ENCODE results near the gene REG1A.

The REG1A gene

GRCh38 chr2:79122676-79123075 is 2.4 kb downstream of the REG1A start:
- POLR2A ChIA-PET, result no interaction called here
- TF ChIP-seq LEF1 (IDR thresholded peaks at IDR 0.05; ENCODE audit: borderline replicate concordance) (no peak), SP1 (IDR thresholded peaks at IDR 0.05) (no peak), TARDBP (IDR thresholded peaks at IDR 0.05) (no peak), FOXK2 (IDR thresholded peaks at IDR 0.05) (no peak), SUZ12 (IDR thresholded peaks at IDR 0.05) (no peak), BHLHE40 (IDR thresholded peaks at IDR 0.05; ENCODE audit: borderline replicate concordance) (no peak), HDGF (IDR thresholded peaks at IDR 0.05; ENCODE audit: borderline replicate concordance) (no peak), L3MBTL2 (conservative IDR thresholded peaks at IDR 0.05) (no peak)
- CTCF ChIA-PET, result no interaction called here
- DNase-seq (ENCODE audit: extremely low spot score), result no peak

DNA sequence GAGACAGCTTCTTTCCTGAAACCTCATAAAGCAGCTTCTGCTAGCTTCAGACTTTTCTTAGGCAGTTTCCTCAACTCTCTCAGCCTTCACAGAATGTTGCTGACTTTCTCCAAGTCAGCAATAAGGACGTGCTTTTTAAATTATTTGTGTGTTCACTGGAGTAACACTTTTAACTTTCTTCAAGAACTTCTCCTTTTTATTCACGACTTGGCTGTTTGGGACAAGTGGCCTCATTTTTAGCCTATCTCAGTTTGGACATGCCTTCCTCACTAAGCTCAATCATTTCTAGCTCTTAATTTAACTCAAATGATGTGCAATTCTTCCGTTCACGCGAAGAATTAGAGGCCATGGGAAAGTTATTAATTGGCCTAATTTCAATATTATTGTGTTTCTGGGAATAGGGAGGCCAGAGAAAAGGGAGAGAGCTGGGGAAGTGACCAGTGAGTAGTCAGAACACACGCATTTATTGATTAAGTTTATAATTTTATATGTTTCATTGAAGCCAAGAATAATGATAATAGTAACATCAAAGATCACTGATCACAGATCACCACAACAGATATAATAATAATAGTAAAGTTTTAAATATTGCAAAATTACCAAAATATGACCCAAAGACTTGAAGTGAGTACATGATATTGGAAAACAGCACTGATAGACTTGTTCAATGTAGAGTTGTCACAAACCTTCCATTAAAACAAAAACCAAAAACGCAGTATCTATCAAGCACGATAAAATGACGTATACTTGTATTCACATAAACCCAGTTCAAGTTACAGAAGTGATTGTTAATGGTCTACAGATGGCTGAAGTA is 4.8 kb downstream of the REG1A start:
- ChIA-PET POLR2A (no interaction called here), CTCF (no interaction called here)
- TF ChIP-seq FOXK2 (IDR thresholded peaks at IDR 0.05) (no peak), LEF1 (IDR thresholded peaks at IDR 0.05; ENCODE audit: borderline replicate concordance) (no peak), ELF4 (IDR thresholded peaks at IDR 0.05) (no peak), PKNOX1 (IDR thresholded peaks at IDR 0.05) (no peak), ZNF384 (IDR thresholded peaks at IDR 0.05) (no peak), FOXM1 (IDR thresholded peaks at IDR 0.05; ENCODE audit: borderline replicate concordance) (no peak), NFRKB (IDR thresholded peaks at IDR 0.05) (no peak), ARNT (IDR thresholded peaks at IDR 0.05) (no peak), BHLHE40 (IDR thresholded peaks at IDR 0.05; ENCODE audit: borderline replicate concordance) (no peak), TARDBP (IDR thresholded peaks at IDR 0.05) (no peak), SP1 (IDR thresholded peaks at IDR 0.05) (no peak), FOXA1 (IDR thresholded peaks at IDR 0.05) (no peak), SUZ12 (IDR thresholded peaks at IDR 0.05) (no peak), L3MBTL2 (conservative IDR thresholded peaks at IDR 0.05) (no peak), HDGF (IDR thresholded peaks at IDR 0.05; ENCODE audit: borderline replicate concordance) (no peak), CTBP1 (IDR thresholded peaks at IDR 0.05; ENCODE audit: borderline replicate concordance) (no peak)
- DNase-seq (ENCODE audit: extremely low spot score), result no peak

- POLR2A ChIA-PET, result no interaction called here
- TF ChIP-seq HDGF (IDR thresholded peaks at IDR 0.05; ENCODE audit: borderline replicate concordance) (no peak), ELF4 (IDR thresholded peaks at IDR 0.05) (no peak), SP1 (IDR thresholded peaks at IDR 0.05) (no peak), TARDBP (IDR thresholded peaks at IDR 0.05) (no peak)
- CTCF ChIA-PET, result no interaction called here
Observed at GRCh38 chr2:79125721-79125985, 5.4 kb downstream of the REG1A start.

GRCh38 chr2:79128406-79128805 is 8.1 kb downstream of the REG1A start:
- POLR2A ChIA-PET, result no interaction called here
- no peak for DNase-seq (ENCODE audit: extremely low spot score)
- CTCF ChIA-PET, result no interaction called here
- no peak for TF ChIP-seq SP1 (IDR thresholded peaks at IDR 0.05)
- no peak for TF ChIP-seq BHLHE40 (IDR thresholded peaks at IDR 0.05; ENCODE audit: borderline replicate concordance)
- no peak for TF ChIP-seq NFRKB (IDR thresholded peaks at IDR 0.05)
- TF ChIP-seq FOXA1 (IDR thresholded peaks at IDR 0.05), result no peak
- TF ChIP-seq SUZ12 (IDR thresholded peaks at IDR 0.05), result no peak
- no peak for TF ChIP-seq FOXK2 (IDR thresholded peaks at IDR 0.05)
- no peak for TF ChIP-seq TARDBP (IDR thresholded peaks at IDR 0.05)
- TF ChIP-seq ZNF384 (IDR thresholded peaks at IDR 0.05), result no peak
- no peak for TF ChIP-seq CTBP1 (IDR thresholded peaks at IDR 0.05; ENCODE audit: borderline replicate concordance)
- no peak for TF ChIP-seq L3MBTL2 (conservative IDR thresholded peaks at IDR 0.05)
- no peak for TF ChIP-seq HDGF (IDR thresholded peaks at IDR 0.05; ENCODE audit: borderline replicate concordance)
- TF ChIP-seq LEF1 (IDR thresholded peaks at IDR 0.05; ENCODE audit: borderline replicate concordance), result no peak

More at GRCh38 chr2:79125721-79125985, 5.4 kb downstream of the REG1A start:
- DNase-seq (ENCODE audit: extremely low spot score), result no peak

DNA sequence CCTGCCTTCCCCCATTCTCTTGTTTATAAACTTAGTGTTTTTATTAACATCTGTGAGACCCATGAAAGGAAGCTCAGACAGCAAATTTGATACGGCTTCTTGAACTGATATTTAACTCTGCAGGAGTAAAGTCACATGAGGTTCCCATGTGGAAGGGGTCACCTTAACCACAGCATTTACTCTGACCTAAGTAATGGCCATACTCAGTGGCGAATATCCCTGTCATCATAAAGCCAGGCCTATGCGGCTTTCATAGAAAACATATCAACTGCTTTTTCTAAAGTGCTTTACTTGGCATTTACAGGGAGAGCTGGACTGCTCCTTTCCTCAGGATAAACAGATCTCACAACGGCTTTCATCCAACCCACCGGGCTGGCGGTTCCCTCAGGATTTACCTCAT is 9.0 kb downstream of the REG1A start:
- no peak for DNase-seq (ENCODE audit: extremely low spot score)
- TF ChIP-seq CTBP1 (IDR thresholded peaks at IDR 0.05; ENCODE audit: borderline replicate concordance) (no peak), ELF4 (IDR thresholded peaks at IDR 0.05) (no peak), TARDBP (IDR thresholded peaks at IDR 0.05) (no peak), FOXK2 (IDR thresholded peaks at IDR 0.05) (no peak), SUZ12 (IDR thresholded peaks at IDR 0.05) (no peak), ZNF384 (IDR thresholded peaks at IDR 0.05) (no peak), SP1 (IDR thresholded peaks at IDR 0.05) (no peak), FOXA1 (IDR thresholded peaks at IDR 0.05) (no peak), HDGF (IDR thresholded peaks at IDR 0.05; ENCODE audit: borderline replicate concordance) (no peak), NFRKB (IDR thresholded peaks at IDR 0.05) (no peak), ARNT (IDR thresholded peaks at IDR 0.05) (no peak), BHLHE40 (IDR thresholded peaks at IDR 0.05; ENCODE audit: borderline replicate concordance) (no peak)
- ChIA-PET POLR2A (no interaction called here), CTCF (interaction anchor here (0.6 kb wide), 1 partner anchor 50 kb away, joined by 3 read pairs; no protein-coding TSS in a partner anchor)

GRCh38 chr2:79129804-79130203 is 9.5 kb downstream of the REG1A start:
- DNase-seq (ENCODE audit: extremely low spot score), result no peak
- CTCF ChIA-PET, result interaction anchor here (0.6 kb wide), 1 partner anchor 50 kb away, joined by 3 read pairs; no protein-coding TSS in a partner anchor
- POLR2A ChIA-PET, result no interaction called here
- TF ChIP-seq ARNT (IDR thresholded peaks at IDR 0.05) (no peak), ZNF384 (IDR thresholded peaks at IDR 0.05) (no peak), FOXM1 (IDR thresholded peaks at IDR 0.05; ENCODE audit: borderline replicate concordance) (no peak), FOXA1 (IDR thresholded peaks at IDR 0.05) (no peak), TARDBP (IDR thresholded peaks at IDR 0.05) (no peak), ELF4 (IDR thresholded peaks at IDR 0.05) (no peak), PKNOX1 (IDR thresholded peaks at IDR 0.05) (no peak), SP1 (IDR thresholded peaks at IDR 0.05) (no peak), L3MBTL2 (conservative IDR thresholded peaks at IDR 0.05) (no peak), NFRKB (IDR thresholded peaks at IDR 0.05) (no peak), SUZ12 (IDR thresholded peaks at IDR 0.05) (no peak), CTBP1 (IDR thresholded peaks at IDR 0.05; ENCODE audit: borderline replicate concordance) (no peak), LEF1 (IDR thresholded peaks at IDR 0.05; ENCODE audit: borderline replicate concordance) (no peak), HDGF (IDR thresholded peaks at IDR 0.05; ENCODE audit: borderline replicate concordance) (no peak), BHLHE40 (IDR thresholded peaks at IDR 0.05; ENCODE audit: borderline replicate concordance) (no peak), FOXK2 (IDR thresholded peaks at IDR 0.05) (no peak)
